ENCODE results near the gene HNRNPH1. TPM values are rescaled to one million over a fixed set of nuclear protein-coding genes. Genes with fewer than 3 reads are reported as not detected.

Gene HNRNPH1
- total RNA-seq, 1 experiment from 2014 or later, result 940 TPM

GRCh38 chr5:179596421-179596820 lies 27.1 kb downstream of the HNRNPH1 start:
- Mint-ChIP-seq H3K9me3 (ENCODE audit: unreplicated experiment) (no peaks in the 10 kb centered on the region), H3K4me1 (ENCODE audit: low read depth, unreplicated experiment) (no peaks in the 10 kb centered on the region), H3K27ac (ENCODE audit: unreplicated experiment) (no peak overlapping the region), H3K4me3 (ENCODE audit: unreplicated experiment) (no peak overlapping the region), H3K36me3 (ENCODE audit: insufficient read depth, unreplicated experiment) (peaks cover 88% of the 10 kb centered on the region), H3K27me3 (ENCODE audit: insufficient read depth, unreplicated experiment) (no peaks in the 10 kb centered on the region)
- CTCF ChIA-PET, result no interaction called here
- no TSS peak for BruUV-seq (replicated peaks)
- no peaks in the 10 kb centered on the region for H3K27me3 ChIP-seq (replicated peaks; ENCODE audit: control insufficient read depth, insufficient read depth, low read length)
- H3K9me3 ChIP-seq, result no peaks in the 10 kb centered on the region
- intact Hi-C loops (cut with micrococcal nuclease; ENCODE audit: unreplicated experiment), result no loop called here
- H3K4me3 ChIP-seq (ENCODE audit: low read depth, low read length), result no peak overlapping the region
- TF ChIP-seq, protein P1, sequence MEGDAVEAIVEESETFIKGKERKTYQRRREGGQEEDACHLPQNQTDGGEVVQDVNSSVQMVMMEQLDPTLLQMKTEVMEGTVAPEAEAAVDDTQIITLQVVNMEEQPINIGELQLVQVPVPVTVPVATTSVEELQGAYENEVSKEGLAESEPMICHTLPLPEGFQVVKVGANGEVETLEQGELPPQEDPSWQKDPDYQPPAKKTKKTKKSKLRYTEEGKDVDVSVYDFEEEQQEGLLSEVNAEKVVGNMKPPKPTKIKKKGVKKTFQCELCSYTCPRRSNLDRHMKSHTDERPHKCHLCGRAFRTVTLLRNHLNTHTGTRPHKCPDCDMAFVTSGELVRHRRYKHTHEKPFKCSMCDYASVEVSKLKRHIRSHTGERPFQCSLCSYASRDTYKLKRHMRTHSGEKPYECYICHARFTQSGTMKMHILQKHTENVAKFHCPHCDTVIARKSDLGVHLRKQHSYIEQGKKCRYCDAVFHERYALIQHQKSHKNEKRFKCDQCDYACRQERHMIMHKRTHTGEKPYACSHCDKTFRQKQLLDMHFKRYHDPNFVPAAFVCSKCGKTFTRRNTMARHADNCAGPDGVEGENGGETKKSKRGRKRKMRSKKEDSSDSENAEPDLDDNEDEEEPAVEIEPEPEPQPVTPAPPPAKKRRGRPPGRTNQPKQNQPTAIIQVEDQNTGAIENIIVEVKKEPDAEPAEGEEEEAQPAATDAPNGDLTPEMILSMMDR (IDR thresholded peaks at IDR 0.05; ENCODE audit: insufficient read depth in 1 of 2, low read depth in 1 of 2, low read length in 1 of 2, severe bottlenecking in 1 of 2, unreplicated experiment in 1 of 2), result no peak
- no peak for DNase-seq
- no peaks in the 10 kb centered on the region; the same call in none of the 2 replicates for H3K36me3 ChIP-seq (ENCODE audit: control insufficient read depth, insufficient read depth, low read length)
- POLR2A ChIA-PET, result no interaction called here
- no peaks in the 10 kb centered on the region for H3K4me1 ChIP-seq

DNA sequence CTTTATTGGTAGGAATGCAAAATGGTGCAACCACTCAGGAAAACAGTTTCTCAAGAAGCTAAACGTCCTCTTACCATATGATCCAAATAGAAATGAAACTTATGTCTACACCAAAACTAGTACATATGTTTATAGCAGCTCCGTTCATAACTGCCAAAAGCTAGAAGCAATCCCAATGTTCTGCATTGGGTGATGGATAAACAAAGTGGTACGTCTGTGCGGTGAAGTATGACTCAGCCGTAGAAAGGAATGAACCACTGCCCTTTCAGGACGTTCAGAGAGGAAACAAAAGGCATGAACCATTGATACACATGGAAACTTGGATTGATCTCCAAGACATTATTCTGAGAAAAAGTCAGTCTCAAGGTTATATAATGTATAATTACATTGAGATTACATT lies 27.6 kb downstream of the HNRNPH1 start:
- H3K27me3 ChIP-seq (replicated peaks; ENCODE audit: control insufficient read depth, insufficient read depth, low read length), result no peaks in the 10 kb centered on the region
- Mint-ChIP-seq H3K36me3 (ENCODE audit: insufficient read depth, unreplicated experiment) (peaks cover 88% of the 10 kb centered on the region), H3K27ac (ENCODE audit: unreplicated experiment) (no peak overlapping the region), H3K9me3 (ENCODE audit: unreplicated experiment) (no peaks in the 10 kb centered on the region), H3K4me3 (ENCODE audit: unreplicated experiment) (no peak overlapping the region), H3K4me1 (ENCODE audit: low read depth, unreplicated experiment) (no peaks in the 10 kb centered on the region), H3K27me3 (ENCODE audit: insufficient read depth, unreplicated experiment) (no peaks in the 10 kb centered on the region)
- no peaks in the 10 kb centered on the region; the same call in none of the 2 replicates for H3K36me3 ChIP-seq (ENCODE audit: control insufficient read depth, insufficient read depth, low read length)
- intact Hi-C loops (cut with micrococcal nuclease; ENCODE audit: unreplicated experiment), result no loop called here
- BruUV-seq (replicated peaks), result no TSS peak
- DNase-seq, result no peak
- no peaks in the 10 kb centered on the region for H3K4me1 ChIP-seq
- TF ChIP-seq, protein P1 (IDR thresholded peaks at IDR 0.05; ENCODE audit: insufficient read depth in 1 of 2, low read depth in 1 of 2, low read length in 1 of 2, severe bottlenecking in 1 of 2, unreplicated experiment in 1 of 2), result no peak
- ChIA-PET POLR2A (no interaction called here), CTCF (no interaction called here)
- no peaks in the 10 kb centered on the region for H3K9me3 ChIP-seq
- no peak overlapping the region for H3K4me3 ChIP-seq (ENCODE audit: low read depth, low read length)

DNA sequence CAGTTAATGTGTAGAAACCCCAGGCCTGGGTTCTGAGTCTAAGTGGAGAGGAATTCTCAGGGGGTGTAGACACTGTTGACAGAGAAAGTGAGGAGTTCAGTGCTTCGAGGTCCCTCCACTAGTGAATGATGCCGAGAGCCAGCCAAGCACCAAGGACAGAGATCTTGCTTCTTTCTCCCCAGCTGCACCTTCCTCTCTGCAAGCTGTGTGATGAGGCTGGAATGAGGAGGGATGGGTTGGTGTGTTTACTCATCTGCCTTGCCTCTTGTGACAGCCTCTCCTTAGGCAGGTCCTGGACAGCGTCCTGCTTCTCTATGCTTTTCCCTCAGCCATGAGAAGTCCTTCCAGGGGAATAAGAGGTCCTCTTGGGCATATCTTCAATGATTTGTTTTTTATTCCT lies 35.3 kb downstream of the HNRNPH1 start:
- Histone ChIP-seq H3K9me3 (no peaks in the 10 kb centered on the region), H3K27me3 (replicated peaks; ENCODE audit: control insufficient read depth, insufficient read depth, low read length) (no peaks in the 10 kb centered on the region), H3K4me3 (ENCODE audit: low read depth, low read length) (no peak overlapping the region), H3K4me1 (no peaks in the 10 kb centered on the region), H3K36me3 (ENCODE audit: control insufficient read depth, insufficient read depth, low read length) (no peaks in the 10 kb centered on the region; the same call in 1 of the 2 replicates)
- intact Hi-C loops (cut with micrococcal nuclease; ENCODE audit: unreplicated experiment), result no loop called here
- Mint-ChIP-seq H3K27ac (ENCODE audit: unreplicated experiment) (no peak overlapping the region), H3K4me3 (ENCODE audit: unreplicated experiment) (no peak overlapping the region), H3K27me3 (ENCODE audit: insufficient read depth, unreplicated experiment) (no peaks in the 10 kb centered on the region), H3K36me3 (ENCODE audit: insufficient read depth, unreplicated experiment) (peaks cover 73% of the 10 kb centered on the region), H3K4me1 (ENCODE audit: low read depth, unreplicated experiment) (no peaks in the 10 kb centered on the region), H3K9me3 (ENCODE audit: unreplicated experiment) (no peaks in the 10 kb centered on the region)
- CTCF ChIA-PET, result no interaction called here
- TF ChIP-seq, protein P1 (IDR thresholded peaks at IDR 0.05; ENCODE audit: insufficient read depth in 1 of 2, low read depth in 1 of 2, low read length in 1 of 2, severe bottlenecking in 1 of 2, unreplicated experiment in 1 of 2), result no peak
- DNase-seq, result no peak
- BruUV-seq (replicated peaks), result no TSS peak
- POLR2A ChIA-PET, result no interaction called here

Measured in Caco-2 (cell line).